H9 (cell line): ENCODE data around the gene BCORL1. TPM values are rescaled to one million over a fixed set of nuclear protein-coding genes. Genes with fewer than 3 reads are reported as not detected.

ENCODE experiments used
- DNase-seq: peaks from one replicate; pipeline ENCODE4 v3.0.0-alpha.2; 2017
- H2AFZ ChIP-seq: one replicate; pipeline ENCODE4 v1.6.1; 2013; ENCODE audit warnings: mild to moderate bottlenecking, low read length, control low read depth, moderate library complexity
- H2AK5ac ChIP-seq: 2 replicates; pipeline ENCODE4 v1.6.1; 2013; ENCODE audit warnings: low read length, control low read depth, mixed read lengths; ENCODE audit not compliant: insufficient read length
- H2BK120ac ChIP-seq: one replicate; pipeline ENCODE4 v1.6.1; 2013; ENCODE audit warnings: low read depth, mild to moderate bottlenecking, low read length, control low read depth, inconsistent platforms; ENCODE audit not compliant: poor library complexity, severe bottlenecking
- H2BK12ac ChIP-seq: 2 replicates; pipeline ENCODE4 v1.6.1; 2013; ENCODE audit warnings: low read length, control low read depth, mixed read lengths, low read depth; ENCODE audit not compliant: insufficient read length
- H2BK15ac ChIP-seq: 2 replicates; pipeline ENCODE4 v1.6.1; 2013; ENCODE audit warnings: low read depth, low read length, control low read depth
- H2BK20ac ChIP-seq: one replicate; pipeline ENCODE4 v1.6.1; 2013; ENCODE audit warnings: low read depth, mild to moderate bottlenecking, low read length, control low read depth, inconsistent platforms; ENCODE audit not compliant: poor library complexity, severe bottlenecking
- H2BK5ac ChIP-seq: 2 replicates; pipeline ENCODE4 v1.6.1; 2013; ENCODE audit warnings: low read length, control low read depth, mixed read lengths; ENCODE audit not compliant: insufficient read length
- H3K14ac ChIP-seq: 2 replicates; pipeline ENCODE4 v1.6.1; 2013; ENCODE audit warnings: low read length, control low read depth; ENCODE audit not compliant: insufficient read depth
- H3K18ac ChIP-seq: 2 replicates; pipeline ENCODE4 v1.6.1; 2013; ENCODE audit warnings: low read depth, mild to moderate bottlenecking, mixed read lengths, low read length, control low read depth; ENCODE audit not compliant: insufficient read length
- H3K23ac ChIP-seq: 2 replicates; pipeline ENCODE4 v1.6.1; 2013; ENCODE audit warnings: low read length, control low read depth, mixed read lengths, low read depth; ENCODE audit not compliant: insufficient read length
- H3K23me2 ChIP-seq: 2 replicates; pipeline ENCODE4 v1.6.1; 2013; ENCODE audit warnings: low read depth, mild to moderate bottlenecking, mixed read lengths, low read length, control low read depth; ENCODE audit not compliant: insufficient read length, poor library complexity, severe bottlenecking
- H3K27ac ChIP-seq: 2 replicates; pipeline ENCODE4 v1.5.1; 2013; ENCODE audit warnings: low read length, control low read depth, mixed read lengths, low read depth; ENCODE audit not compliant: insufficient read length
- H3K27me3 ChIP-seq: 2 replicates; pipeline ENCODE4 v1.6.1; 2013; ENCODE audit warnings: low read length, control low read depth, inconsistent platforms; ENCODE audit not compliant: insufficient read depth
- H3K4ac ChIP-seq: 2 replicates; pipeline ENCODE4 v1.6.1; 2013; ENCODE audit warnings: low read depth, mild to moderate bottlenecking, control low read depth, inconsistent platforms, low read length, moderate library complexity
- H3K4me1 ChIP-seq: 2 replicates; pipeline ENCODE4 v1.6.1; 2013; ENCODE audit warnings: low read length, control low read depth, inconsistent platforms; ENCODE audit not compliant: insufficient read depth
- H3K4me2 ChIP-seq: 2 replicates; pipeline ENCODE4 v1.6.1; 2013; ENCODE audit warnings: low read length, control low read depth, mixed read lengths; ENCODE audit not compliant: insufficient read length, insufficient read depth
- H3K56ac ChIP-seq: 2 replicates; pipeline ENCODE4 v1.6.1; 2013; ENCODE audit warnings: low read depth, mild to moderate bottlenecking, mixed read lengths, low read length, control low read depth; ENCODE audit not compliant: insufficient read length
- H3K79me1 ChIP-seq: 2 replicates; pipeline ENCODE4 v1.6.1; 2013; ENCODE audit warnings: low read depth, mild to moderate bottlenecking, moderate library complexity, low read length, control low read depth, inconsistent platforms; ENCODE audit not compliant: insufficient read depth, poor library complexity, severe bottlenecking
- H3K79me2 ChIP-seq: 2 replicates; pipeline ENCODE4 v1.6.1; 2013; ENCODE audit warnings: low read length, control low read depth, inconsistent platforms; ENCODE audit not compliant: insufficient read depth
- H3K9ac ChIP-seq: 2 replicates; pipeline ENCODE4 v1.6.1; 2013; ENCODE audit warnings: low read length, control low read depth, mixed read lengths; ENCODE audit not compliant: insufficient read length; ENCODE audit errors: extremely low read depth
- H3K9me3 ChIP-seq: one replicate; pipeline ENCODE4 v1.6.1; 2013; ENCODE audit warnings: low read depth, low read length, inconsistent platforms; ENCODE audit not compliant: control insufficient read depth
- H3T11ph ChIP-seq: one replicate; pipeline ENCODE4 v1.6.1; 2013; ENCODE audit warnings: mild to moderate bottlenecking, low read length, control low read depth, inconsistent platforms
- H4K20me1 ChIP-seq: one replicate; pipeline ENCODE4 v1.6.1; 2013; ENCODE audit not compliant: control insufficient read depth, insufficient read length, insufficient read depth
- H4K5ac ChIP-seq: 2 replicates; pipeline ENCODE4 v1.6.1; 2013; ENCODE audit warnings: low read depth, mild to moderate bottlenecking, mixed read lengths, low read length, control low read depth; ENCODE audit not compliant: insufficient read length
- H4K8ac ChIP-seq: replicated peaks from 2 replicates; pipeline ENCODE4 v1.6.1; 2013; ENCODE audit warnings: low read length, control low read depth, mixed read lengths, low read depth; ENCODE audit not compliant: insufficient read length
- H4K91ac ChIP-seq: 2 replicates; pipeline ENCODE4 v1.6.1; 2013; ENCODE audit warnings: low read depth, mild to moderate bottlenecking, moderate library complexity, mixed read lengths, low read length, control low read depth; ENCODE audit not compliant: insufficient read length
- H3K27ac Mint-ChIP-seq, 3 experiments: 2 replicates in 2 of 3; 3 replicates in 1 of 3; pipeline ENCODE4 v1.8.0; 2020 to 2021; ENCODE audit warnings: mixed read lengths in 3 of 3, mild to moderate bottlenecking in 1 of 3, moderate library complexity in 1 of 3
- H3K27me3 Mint-ChIP-seq: 2 replicates; pipeline ENCODE4 v1.8.0; 2021; ENCODE audit warnings: low read depth, mild to moderate bottlenecking, moderate library complexity, mixed read lengths
- H3K36me3 Mint-ChIP-seq, 3 experiments: 2 replicates in 2 of 3; 3 replicates in 1 of 3; pipeline ENCODE4 v1.8.0; 2020 to 2021; ENCODE audit warnings: low read depth in 3 of 3, mixed read lengths in 3 of 3; ENCODE audit not compliant: insufficient read depth in 1 of 3
- H3K4me1 Mint-ChIP-seq, 2 experiments: 2 replicates each; pipeline ENCODE4 v1.8.0; 2020; ENCODE audit warnings: mixed read lengths in 2 of 2
- H3K4me3 Mint-ChIP-seq, 2 experiments: 2 replicates in 1 of 2; 3 replicates in 1 of 2; pipeline ENCODE4 v1.8.0; 2020 to 2021; ENCODE audit warnings: mild to moderate bottlenecking in 2 of 2, mixed read lengths in 2 of 2, moderate library complexity in 1 of 2
- H3K9me3 Mint-ChIP-seq, 2 experiments: 2 replicates in 1 of 2; 3 replicates in 1 of 2; pipeline ENCODE4 v1.8.0; 2020; ENCODE audit warnings: mild to moderate bottlenecking in 2 of 2, mixed read lengths in 2 of 2, moderate library complexity in 1 of 2
- WGBS: extraction: QIAGEN DNeasy Blood & Tissue Kit; methylation state at CpG from one replicate; pipeline ENCODE4 v1.1.7; 2013; ENCODE audit warnings: missing lambda C conversion rate, low lambda C conversion rate, mixed read lengths; ENCODE audit not compliant: insufficient read length; ENCODE audit errors: extremely low coverage; 5-methylcytosine and 5-hydroxymethylcytosine counted together
- total RNA-seq: library from RNA; stranded (reverse); gene quantifications from 2 replicates; pipeline ENCODE4 v1.2.1, GENCODE V29; 2021
- TF ChIP-seq, protein P1 (sequence below): fragments of 200-600 bp; sonication (generic); conservative IDR thresholded peaks from 3 replicates; pipeline ENCODE4 v1.8.0; 2021; ENCODE audit warnings: antibody characterized with exemption, mild to moderate bottlenecking

BCORL1 gene
- total RNA-seq, 1 experiment from 2014 or later = 6.1 TPM

DNA sequence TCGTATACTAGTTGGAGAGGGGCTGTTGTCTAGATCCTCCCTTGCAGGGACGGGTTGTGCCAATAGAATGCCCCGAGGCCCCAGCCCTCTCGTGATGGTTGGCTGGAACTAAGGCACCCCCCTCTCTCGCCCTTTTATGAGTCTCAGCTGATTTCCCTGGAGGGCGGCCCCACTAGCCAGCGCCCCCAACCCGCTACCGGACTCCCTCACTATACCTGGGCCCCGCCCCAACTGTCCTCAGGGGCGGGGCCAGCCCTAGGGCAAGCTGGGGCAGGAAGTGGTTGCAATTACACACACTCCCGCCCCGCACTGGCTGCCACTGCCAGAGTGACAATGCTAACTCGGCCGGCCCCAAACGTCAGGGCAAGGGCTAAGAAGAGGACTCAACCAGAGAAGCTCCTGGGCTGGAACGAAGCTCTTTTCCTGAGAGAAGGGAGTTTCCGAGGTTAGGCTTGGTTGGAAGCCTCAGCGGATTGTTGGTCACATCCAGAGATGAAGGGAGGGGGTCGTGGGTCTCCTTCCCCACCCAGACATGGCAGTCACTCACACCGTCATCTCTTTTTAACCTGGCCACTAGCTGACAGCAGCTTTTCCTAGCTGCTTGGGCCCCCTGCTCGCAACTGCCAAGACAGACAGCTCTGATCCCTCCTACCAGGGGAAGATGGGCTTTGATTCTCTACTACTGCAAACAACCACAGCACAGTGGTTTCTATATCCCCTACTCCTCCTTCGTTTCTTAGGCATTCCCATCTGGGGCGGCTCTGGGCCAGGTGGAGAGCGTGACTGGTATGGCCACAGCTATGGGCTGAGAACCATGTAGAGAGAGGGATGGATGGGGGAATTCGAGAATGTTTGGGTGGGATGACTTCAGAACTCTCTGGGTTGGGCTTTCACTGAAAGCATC is 21.0 kb upstream of the BCORL1 start:
- H2BK12ac ChIP-seq = no peak overlapping the region
- H3K9ac ChIP-seq = no peak overlapping the region
- H3K4me1 ChIP-seq = no peaks in the 10 kb centered on the region
- Mint-ChIP-seq H3K9me3 (peaks cover 0 to 81% of the 10 kb centered on the region in 2 experiments; a peak in 2 of 5 replicates), H3K36me3 (0 out of 7 replicates have a peak, but pooled peaks cover 0 to 3% (median 0%) of the 10 kb centered on the region in 3 experiments), H3K4me1 (peaks cover 12 to 24% of the 10 kb centered on the region in 2 experiments), H3K27me3 (peaks cover 81% of the 10 kb centered on the region), H3K27ac (no peak overlapping the region), H3K4me3 (peak overlapping the region; percentile 55 to 78)
- H3T11ph ChIP-seq = no peak overlapping the region
- no peak overlapping the region for H3K27ac ChIP-seq
- peaks cover 16% of the 10 kb centered on the region for H3K23me2 ChIP-seq
- no peak overlapping the region for H2BK5ac ChIP-seq
- H3K4me2 ChIP-seq = peak overlapping the region; percentile 72
- H3K9me3 ChIP-seq = peaks cover 18% of the 10 kb centered on the region
- H4K5ac ChIP-seq = no peak overlapping the region
- no peak overlapping the region for H3K23ac ChIP-seq
- H3K56ac ChIP-seq = no peak overlapping the region
- no peak overlapping the region for H2BK120ac ChIP-seq
- WGBS = no CpG with 5 or more reads among the region's 26 CpGs
- H3K14ac ChIP-seq = no peak overlapping the region
- no peak overlapping the region for H2AK5ac ChIP-seq
- no peak overlapping the region for H4K8ac ChIP-seq
- H3K79me1 ChIP-seq = no peaks in the 10 kb centered on the region
- H2AFZ ChIP-seq = no peak overlapping the region
- TF ChIP-seq, protein P1, sequence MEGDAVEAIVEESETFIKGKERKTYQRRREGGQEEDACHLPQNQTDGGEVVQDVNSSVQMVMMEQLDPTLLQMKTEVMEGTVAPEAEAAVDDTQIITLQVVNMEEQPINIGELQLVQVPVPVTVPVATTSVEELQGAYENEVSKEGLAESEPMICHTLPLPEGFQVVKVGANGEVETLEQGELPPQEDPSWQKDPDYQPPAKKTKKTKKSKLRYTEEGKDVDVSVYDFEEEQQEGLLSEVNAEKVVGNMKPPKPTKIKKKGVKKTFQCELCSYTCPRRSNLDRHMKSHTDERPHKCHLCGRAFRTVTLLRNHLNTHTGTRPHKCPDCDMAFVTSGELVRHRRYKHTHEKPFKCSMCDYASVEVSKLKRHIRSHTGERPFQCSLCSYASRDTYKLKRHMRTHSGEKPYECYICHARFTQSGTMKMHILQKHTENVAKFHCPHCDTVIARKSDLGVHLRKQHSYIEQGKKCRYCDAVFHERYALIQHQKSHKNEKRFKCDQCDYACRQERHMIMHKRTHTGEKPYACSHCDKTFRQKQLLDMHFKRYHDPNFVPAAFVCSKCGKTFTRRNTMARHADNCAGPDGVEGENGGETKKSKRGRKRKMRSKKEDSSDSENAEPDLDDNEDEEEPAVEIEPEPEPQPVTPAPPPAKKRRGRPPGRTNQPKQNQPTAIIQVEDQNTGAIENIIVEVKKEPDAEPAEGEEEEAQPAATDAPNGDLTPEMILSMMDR = no peak
- peaks cover 29% of the 10 kb centered on the region for H3K27me3 ChIP-seq
- H4K20me1 ChIP-seq = no peaks in the 10 kb centered on the region
- no peak overlapping the region for H2BK20ac ChIP-seq
- H3K4ac ChIP-seq = no peak overlapping the region
- DNase-seq = peak; percentile 82
- no peak overlapping the region for H2BK15ac ChIP-seq
- H3K18ac ChIP-seq = no peak overlapping the region
- no peak overlapping the region for H4K91ac ChIP-seq
- no peaks in the 10 kb centered on the region for H3K79me2 ChIP-seq
